DOHH2 (cell line): ENCODE data around the gene NPBWR2.

Experiments
- H3F3A ChIP-seq: fragments of 200-600 bp; sonication (generic), shearing (Covaris generic); 2 replicates; pipeline ENCODE4 v1.6.0; 2016; ENCODE audit warnings: antibody characterized with exemption, mild to moderate bottlenecking; ENCODE audit not compliant: control insufficient read depth, insufficient read depth
- H3K27ac ChIP-seq: fragments of 200-600 bp; sonication (generic); 2 replicates; pipeline ENCODE4 v1.5.1; 2014; ENCODE audit warnings: low read depth, mild to moderate bottlenecking, low read length, moderate library complexity
- H3K27me3 ChIP-seq: fragments of 200-600 bp; sonication (generic); 2 replicates; pipeline ENCODE4 v1.6.1; 2014; ENCODE audit warnings: mild to moderate bottlenecking, low read length, mixed read lengths; ENCODE audit not compliant: control insufficient read depth
- H3K36me3 ChIP-seq: fragments of 200-600 bp; sonication (generic); 2 replicates; pipeline ENCODE4 v1.6.1; 2014; ENCODE audit warnings: mild to moderate bottlenecking, low read length, moderate library complexity, mixed read lengths; ENCODE audit not compliant: control insufficient read depth
- H3K4me1 ChIP-seq: fragments of 200-600 bp; sonication (generic); 2 replicates; pipeline ENCODE4 v1.6.1; 2014; ENCODE audit warnings: mild to moderate bottlenecking, low read length, mixed read lengths; ENCODE audit not compliant: control insufficient read depth
- H3K4me2 ChIP-seq: fragments of 200-600 bp; sonication (generic); 2 replicates; pipeline ENCODE4 v1.6.0; 2014; ENCODE audit warnings: mild to moderate bottlenecking, low read length, moderate library complexity
- H3K4me3 ChIP-seq: fragments of 200-600 bp; sonication (generic); 2 replicates; pipeline ENCODE4 v1.5.1; 2014; ENCODE audit warnings: mild to moderate bottlenecking, low read length, mixed read lengths
- H3K79me2 ChIP-seq: fragments of 200-600 bp; sonication (generic); 2 replicates; pipeline ENCODE4 v1.6.1; 2014; ENCODE audit warnings: mild to moderate bottlenecking, low read length, mixed read lengths; ENCODE audit not compliant: control insufficient read depth
- H3K9me2 ChIP-seq: fragments of 200-600 bp; sonication (generic); replicated peaks from 2 replicates; pipeline ENCODE4 v1.6.1; 2014; ENCODE audit warnings: mild to moderate bottlenecking, low read length, mixed read lengths; ENCODE audit not compliant: control insufficient read depth
- H3K9me3 ChIP-seq: fragments of 200-600 bp; sonication (generic); 2 replicates; pipeline ENCODE4 v1.6.1; 2014; ENCODE audit warnings: antibody characterized with exemption, low read length, mixed read lengths; ENCODE audit not compliant: control insufficient read depth, insufficient read depth
- H4K20me1 ChIP-seq: fragments of 200-600 bp; sonication (generic); 2 replicates; pipeline ENCODE4 v1.6.0; 2014; ENCODE audit warnings: low read depth, mild to moderate bottlenecking, antibody characterized with exemption, low read length, moderate library complexity; ENCODE audit not compliant: control insufficient read depth, insufficient read depth
- CTCF ChIP-seq: fragments of 200-600 bp; sonication (generic); IDR thresholded peaks from one replicate; pipeline ENCODE4 v1.5.1; 2014; ENCODE audit warnings: antibody characterized with exemption, mild to moderate bottlenecking, low read depth, low read length; ENCODE audit not compliant: poor library complexity, severe bottlenecking
- EZH2phosphoT487 ChIP-seq: fragments of 200-600 bp; sonication (generic); IDR thresholded peaks from 2 replicates; pipeline ENCODE4 v1.6.1; 2017; ENCODE audit warnings: borderline replicate concordance, mild to moderate bottlenecking, antibody characterized with exemption, low read length, moderate library complexity, mixed read lengths

The NPBWR2 gene

GRCh38 chr20:64131406-64131805 lies 24.0 kb upstream of the NPBWR2 start:
- Histone ChIP-seq H3K4me2 (no peak overlapping the region), H3K27me3 (0 out of 2 replicates have a peak, but pooled peaks cover 2% of the 10 kb centered on the region), H4K20me1 (no peaks in the 10 kb centered on the region), H3K27ac (no peak overlapping the region), H3K9me2 (no peaks in the 10 kb centered on the region), H3F3A (peaks cover 7% of the 10 kb centered on the region), H3K4me1 (no peaks in the 10 kb centered on the region), H3K79me2 (no peaks in the 10 kb centered on the region), H3K9me3 (no peaks in the 10 kb centered on the region; the same call in 1 of the 2 replicates), H3K36me3 (no peaks in the 10 kb centered on the region), H3K4me3 (no peak overlapping the region)
- TF ChIP-seq EZH2phosphoT487 (no peak), CTCF (no peak)

- H3K79me2 ChIP-seq, result no peaks in the 10 kb centered on the region
- H3K36me3 ChIP-seq, result no peaks in the 10 kb centered on the region
- H3K9me3 ChIP-seq, result no peaks in the 10 kb centered on the region; the same call in 1 of the 2 replicates
- H3K4me3 ChIP-seq, result no peak overlapping the region
- no peak overlapping the region for H3K27ac ChIP-seq
- TF ChIP-seq CTCF (no peak), EZH2phosphoT487 (no peak)
- 0 out of 2 replicates have a peak, but pooled peaks cover 2% of the 10 kb centered on the region for H3K27me3 ChIP-seq
- no peaks in the 10 kb centered on the region for H3K4me1 ChIP-seq
- H3F3A ChIP-seq, result peaks cover 7% of the 10 kb centered on the region
- H3K9me2 ChIP-seq, result no peaks in the 10 kb centered on the region
- H4K20me1 ChIP-seq, result no peaks in the 10 kb centered on the region
- no peak overlapping the region for H3K4me2 ChIP-seq
Observed at GRCh38 chr20:64130876-64131275, 23.5 kb upstream of the NPBWR2 start.

- Histone ChIP-seq H3K36me3 (no peaks in the 10 kb centered on the region), H3K27me3 (0 out of 2 replicates have a peak, but pooled peaks cover 2% of the 10 kb centered on the region), H4K20me1 (no peaks in the 10 kb centered on the region), H3K4me1 (no peaks in the 10 kb centered on the region), H3K79me2 (no peaks in the 10 kb centered on the region), H3K27ac (no peak overlapping the region), H3F3A (peaks cover 7% of the 10 kb centered on the region), H3K4me3 (no peak overlapping the region), H3K9me3 (no peaks in the 10 kb centered on the region; the same call in 1 of the 2 replicates), H3K9me2 (no peaks in the 10 kb centered on the region), H3K4me2 (no peak overlapping the region)
- TF ChIP-seq EZH2phosphoT487 (no peak), CTCF (no peak)
Observed at GRCh38 chr20:64130271-64130670, 22.9 kb upstream of the NPBWR2 start.
